Myometrial cell (primary cell): ENCODE measurements around the gene MEF2B. TPM values are rescaled to one million over a fixed set of nuclear protein-coding genes. Genes with fewer than 3 reads are reported as not detected.

Experiments used
- total RNA-seq: library from RNA; depleted of rRNA; stranded (reverse); fragments of >200 nt; gene quantifications from 2 replicates; pipeline ENCODE4 v1.2.3, GENCODE V29; 2015

MEF2B gene
- 0.29 TPM in 1 of 2 replicates, not detected in the other for total RNA-seq

GRCh38 chr19:19170053-19170872, at the start of gene MEF2B:
Gene MEF2B (minus strand): TSS chr19:19170263. CDS start chr19:19150735, 19,528 bp downstream.

GRCh38 chr19:19211499-19212420, 41.7 kb upstream of the MEF2B start, which contains the start of gene NCAN:
Gene NCAN (plus strand): TSS chr19:19211958. CDS start chr19:19216954, 4,996 bp downstream.

DNA sequence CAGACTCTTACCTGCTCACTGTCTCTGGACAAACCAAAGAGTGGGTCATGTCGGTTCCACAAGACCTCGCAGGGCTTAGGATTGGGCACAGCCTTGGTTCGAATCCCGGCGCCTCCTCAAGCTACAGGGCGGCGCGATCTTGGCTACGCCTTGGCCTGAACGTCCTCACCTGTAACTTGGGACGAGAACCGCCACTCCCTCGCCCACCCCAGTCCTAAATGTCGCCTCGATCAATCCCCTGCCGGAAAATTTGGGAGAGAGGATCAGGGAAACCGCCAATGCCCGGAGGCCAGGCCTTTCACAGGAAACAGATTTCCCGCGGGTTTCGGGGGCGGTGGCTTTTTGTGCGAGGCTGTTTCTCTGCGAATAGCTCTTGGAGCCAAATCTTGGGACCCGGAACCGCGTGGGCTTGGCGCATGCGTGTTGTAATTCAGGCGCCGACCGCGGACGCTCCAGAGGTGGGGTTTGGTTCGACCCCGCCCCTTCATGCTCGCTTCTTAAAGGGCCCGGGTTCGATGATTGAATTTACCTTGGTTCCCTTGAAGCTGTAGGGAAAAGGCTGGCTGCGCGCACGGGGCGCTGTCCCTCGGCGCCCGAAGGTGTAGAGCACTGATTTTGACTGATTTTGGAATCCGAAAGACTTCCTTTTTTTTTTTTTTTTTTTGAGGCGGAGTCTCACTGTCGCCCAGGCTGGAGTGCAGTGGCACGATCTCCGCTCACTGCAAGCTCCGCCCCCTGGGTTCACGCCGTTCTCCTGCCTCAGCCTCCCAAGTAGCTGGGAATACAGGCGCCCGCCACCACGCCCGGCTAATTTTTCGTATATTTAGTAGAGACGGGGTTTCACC, 33.2 kb upstream of the MEF2B start, which contains the start of gene NR2C2AP:
Gene NR2C2AP, minus strand, starts transcription at position 403 of the 845 bp plus-strand sequence. Its CDS starts 354 bp downstream, at position 49.

DNA sequence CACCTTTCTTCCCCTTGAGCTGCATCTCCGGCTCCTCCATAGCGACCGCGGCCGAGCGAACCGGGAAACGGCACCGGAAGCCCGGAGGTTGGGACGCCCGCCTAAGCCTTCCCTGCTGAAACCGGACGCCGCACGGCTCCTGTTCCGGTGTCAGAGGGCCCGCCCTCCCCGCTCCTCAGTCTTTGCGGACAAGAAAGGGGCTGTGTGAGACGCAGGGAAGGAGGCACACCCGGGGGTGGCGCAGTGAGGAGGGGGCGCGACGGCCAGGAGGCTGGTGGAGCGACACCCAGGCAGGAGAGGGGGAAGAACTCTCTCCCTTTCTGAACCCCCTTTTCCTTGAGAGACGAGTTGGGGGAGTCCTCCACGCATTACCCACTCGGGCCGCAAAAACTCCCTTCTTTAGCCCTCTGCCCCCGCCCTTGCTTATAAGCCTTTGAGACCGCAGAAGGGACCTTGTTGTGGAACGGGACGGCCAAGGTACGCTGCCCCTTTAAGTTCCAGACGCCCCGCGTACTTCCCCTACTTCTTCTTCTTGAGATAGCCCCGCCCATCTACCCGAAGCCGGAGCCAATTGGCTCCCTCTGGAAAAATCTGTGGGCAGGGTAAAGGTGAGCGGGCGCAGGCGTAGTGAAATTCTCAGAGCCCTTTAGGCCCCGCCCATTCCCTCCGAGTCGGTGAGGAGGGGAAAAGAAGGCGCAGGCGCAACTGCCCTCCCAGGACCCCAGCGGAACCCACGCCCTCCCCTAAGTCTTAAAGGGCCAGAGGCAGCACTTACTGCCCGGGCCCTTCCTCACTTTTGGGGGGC, 22.2 kb upstream of the MEF2B start, which contains the start of the genes BORCS8 and RFXANK:
Gene BORCS8, minus strand, starts transcription at position 75 of the 805 bp plus-strand sequence. Its CDS starts 35 bp downstream, at position 40.
Gene RFXANK, plus strand, starts transcription at position 181 of the 805 bp plus-strand sequence. CDS start 1,689 bp downstream, outside the sequence.

GRCh38 chr19:19138109-19138981, 31.7 kb downstream of the MEF2B start, which contains the start of gene TMEM161A:
Gene TMEM161A (minus strand): TSS chr19:19138478. CDS start chr19:19138428, 50 bp downstream.

Other genes starting within 250 kb of the MEF2B start
- 85.4 and 94.0 TPM in 2 replicates for gene HOMER3, start 229.0 kb downstream of the MEF2B start, total RNA-seq
- 20.4 and 29.7 TPM in 2 replicates for gene SUGP2, start 136.7 kb downstream of the MEF2B start, total RNA-seq
- 38.1 and 49.3 TPM in 2 replicates for gene ARMC6, start 136.7 kb downstream of the MEF2B start, total RNA-seq
- gene SLC25A42, start 106.3 kb downstream of the MEF2B start, total RNA-seq = 9.9 and 11.5 TPM in 2 replicates
- gene TMEM161A, start 31.8 kb downstream of the MEF2B start, total RNA-seq = 34.3 and 35.4 TPM in 2 replicates
- gene BORCS8, start 21.9 kb upstream of the MEF2B start, total RNA-seq = 16.0 and 20.2 TPM in 2 replicates
- gene RFXANK, start 22.0 kb upstream of the MEF2B start, total RNA-seq = 68.6 and 102 TPM in 2 replicates
- gene NR2C2AP, start 33.2 kb upstream of the MEF2B start, total RNA-seq = 7.8 and 8.7 TPM in 2 replicates
- not detected in 2 replicates for gene NCAN, start 41.7 kb upstream of the MEF2B start, total RNA-seq
- gene TM6SF2, start 103.0 kb upstream of the MEF2B start, total RNA-seq = 0.71 and 1.2 TPM in 2 replicates
- gene SUGP1, start 150.2 kb upstream of the MEF2B start, total RNA-seq = 28.3 and 37.7 TPM in 2 replicates
- gene MAU2, start 150.6 kb upstream of the MEF2B start, total RNA-seq = 17.9 and 18.5 TPM in 2 replicates
- gene GATAD2A, start 235.4 kb upstream of the MEF2B start, total RNA-seq = 47.9 and 51.9 TPM in 2 replicates